ENCODE measurements around the gene GSG1L. TPM values are rescaled to one million over a fixed set of nuclear protein-coding genes. Genes with fewer than 3 reads are reported as not detected.
A peak's percentile ranks its signal among the peaks of the same experiment; 100 is the strongest.

The GSG1L gene
- total and polyA plus RNA-seq, 9 of the 15 experiments (the other 6 are each of a cell fraction or from before 2014, with no cell fraction given): not detected

DNA sequence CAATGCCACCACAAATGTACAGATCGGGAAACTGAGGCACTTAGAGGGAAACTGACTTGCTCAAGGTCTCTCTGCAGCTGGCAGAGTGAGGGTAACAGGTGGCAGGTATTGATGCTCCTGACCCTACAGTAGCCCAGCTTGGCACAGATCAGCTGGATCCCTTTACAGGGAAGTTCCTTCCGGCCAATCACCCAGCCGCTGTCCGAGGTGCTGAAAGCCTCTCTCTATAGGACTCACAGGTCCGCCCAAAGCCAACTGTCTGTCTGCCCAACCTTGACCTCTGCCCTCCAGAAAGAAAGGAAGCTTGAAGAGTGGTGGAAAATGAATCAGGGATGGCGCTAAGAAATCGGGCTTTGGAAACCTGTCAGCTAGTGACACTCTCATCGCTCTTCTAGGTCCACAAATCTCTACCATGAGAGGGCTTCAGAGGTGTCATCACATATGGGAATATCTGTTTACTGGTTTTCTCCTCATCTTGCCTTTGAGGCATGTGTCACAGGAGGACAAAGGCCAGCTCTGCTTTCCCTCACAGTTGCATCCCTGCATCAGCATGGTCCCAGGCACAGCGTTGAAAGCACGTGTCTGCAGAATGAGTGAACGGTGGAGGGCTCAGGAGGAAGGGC lies 267.4 kb downstream of the GSG1L start:
- peak; percentile 35 to 69 (median 64) for DNase-seq (ENCODE audit: extremely low read depth in 1 of 4, low spot score in 3 of 4)
- CTCF ChIA-PET (ENCODE audit: low intra/inter-chr PET ratio): no interaction called here
- no peaks in the 10 kb centered on the region for H3K36me3 ChIP-seq (ENCODE audit: control insufficient read depth, insufficient read depth, low read length)
- H2AFZ ChIP-seq (ENCODE audit: low read depth, low read length): no peak overlapping the region
- H3K79me2 ChIP-seq (ENCODE audit: control insufficient read depth, insufficient read depth, low read length): no peaks in the 10 kb centered on the region
- H3K9me1 ChIP-seq (ENCODE audit: control insufficient read depth, insufficient read depth, low read length): no peaks in the 10 kb centered on the region
- H3K27ac ChIP-seq (ENCODE audit: extremely low read depth, low read depth, low read length): no peak overlapping the region
- no peak overlapping the region for H3K4me3 ChIP-seq
- H3K9me3 ChIP-seq (replicated peaks; ENCODE audit: control insufficient read depth, insufficient read depth, low read depth, low read length): no peaks in the 10 kb centered on the region
- H4K20me1 ChIP-seq (replicated peaks; ENCODE audit: control insufficient read depth, insufficient read depth, low read length): peaks cover 6% of the 10 kb centered on the region; the same call in 1 of the 2 replicates
- peaks cover 0 to 5% of the 10 kb centered on the region in 2 experiments; a peak in 2 of 5 replicates for H3K27me3 ChIP-seq (ENCODE audit: control insufficient read depth in 2 of 2, insufficient read depth in 2 of 2, low read length in 2 of 2)
- no peaks in the 10 kb centered on the region for H3K4me1 ChIP-seq (replicated peaks in 1 of 2; ENCODE audit: control insufficient read depth in 2 of 2, insufficient read depth in 2 of 2, low read length in 2 of 2)
- BruUV-seq (replicated peaks): no TSS peak
- POLR2A ChIA-PET: no interaction called here
- in situ Hi-C loops (cut with MboI) (no loop called here), intact Hi-C loops (cut with micrococcal nuclease) (no loop called here)
- H3K4me2 ChIP-seq (ENCODE audit: insufficient read depth, low read length): no peak overlapping the region
- WGBS (ENCODE audit: insufficient coverage, low coverage, missing lambda C conversion rate): 7% methylated on average over 11 of the region's 11 CpGs
- FAIRE-seq: peak; percentile 59
- no peak overlapping the region for H3K9ac ChIP-seq (ENCODE audit: insufficient read depth in 1 of 2, low read depth in 2 of 2, low read length in 2 of 2)
- peak; percentile 82 for ATAC-seq
- TF ChIP-seq DACH1 (IDR thresholded peaks at IDR 0.05; ENCODE audit: partially characterized antibody): no peak
- no peak for TF ChIP-seq ZSCAN32 (CRISPR knock-in tag; IDR thresholded peaks at IDR 0.05)
- no peak for TF ChIP-seq NFIX (CRISPR knock-in tag; IDR thresholded peaks at IDR 0.05; ENCODE audit: low read depth)
- TF ChIP-seq ETV5 (CRISPR knock-in tag; IDR thresholded peaks at IDR 0.05; ENCODE audit: low read depth): peak; percentile 35; the same call in 1 of the 2 replicates
- no peak for TF ChIP-seq ZNF23 (CRISPR knock-in tag; IDR thresholded peaks at IDR 0.05)
- TF ChIP-seq ZNF717 (CRISPR knock-in tag; IDR thresholded peaks at IDR 0.05): no peak
- TF ChIP-seq BCOR (IDR thresholded peaks at IDR 0.05): no peak
- peak; percentile 38; the same call in 1 of the 2 replicates for TF ChIP-seq DMBX1 (CRISPR knock-in tag; IDR thresholded peaks at IDR 0.05; ENCODE audit: borderline replicate concordance)
- TF ChIP-seq TAF1 (IDR thresholded peaks at IDR 0.05; ENCODE audit: control insufficient read depth, extremely low read depth, insufficient read depth, low read length, severe bottlenecking): no peak
- no peak for TF ChIP-seq JUNB (CRISPR knock-in tag; conservative IDR thresholded peaks at IDR 0.05)
- TF ChIP-seq, protein P1, sequence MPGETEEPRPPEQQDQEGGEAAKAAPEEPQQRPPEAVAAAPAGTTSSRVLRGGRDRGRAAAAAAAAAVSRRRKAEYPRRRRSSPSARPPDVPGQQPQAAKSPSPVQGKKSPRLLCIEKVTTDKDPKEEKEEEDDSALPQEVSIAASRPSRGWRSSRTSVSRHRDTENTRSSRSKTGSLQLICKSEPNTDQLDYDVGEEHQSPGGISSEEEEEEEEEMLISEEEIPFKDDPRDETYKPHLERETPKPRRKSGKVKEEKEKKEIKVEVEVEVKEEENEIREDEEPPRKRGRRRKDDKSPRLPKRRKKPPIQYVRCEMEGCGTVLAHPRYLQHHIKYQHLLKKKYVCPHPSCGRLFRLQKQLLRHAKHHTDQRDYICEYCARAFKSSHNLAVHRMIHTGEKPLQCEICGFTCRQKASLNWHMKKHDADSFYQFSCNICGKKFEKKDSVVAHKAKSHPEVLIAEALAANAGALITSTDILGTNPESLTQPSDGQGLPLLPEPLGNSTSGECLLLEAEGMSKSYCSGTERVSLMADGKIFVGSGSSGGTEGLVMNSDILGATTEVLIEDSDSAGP (CRISPR knock-in tag; IDR thresholded peaks at IDR 0.05): no peak
- TF ChIP-seq NR2C1 (IDR thresholded peaks at IDR 0.05): no peak
- peak; percentile 38; the same call in 1 of the 2 replicates for TF ChIP-seq NR2C1 (tag; IDR thresholded peaks at IDR 0.05)
- TF ChIP-seq, protein P2, sequence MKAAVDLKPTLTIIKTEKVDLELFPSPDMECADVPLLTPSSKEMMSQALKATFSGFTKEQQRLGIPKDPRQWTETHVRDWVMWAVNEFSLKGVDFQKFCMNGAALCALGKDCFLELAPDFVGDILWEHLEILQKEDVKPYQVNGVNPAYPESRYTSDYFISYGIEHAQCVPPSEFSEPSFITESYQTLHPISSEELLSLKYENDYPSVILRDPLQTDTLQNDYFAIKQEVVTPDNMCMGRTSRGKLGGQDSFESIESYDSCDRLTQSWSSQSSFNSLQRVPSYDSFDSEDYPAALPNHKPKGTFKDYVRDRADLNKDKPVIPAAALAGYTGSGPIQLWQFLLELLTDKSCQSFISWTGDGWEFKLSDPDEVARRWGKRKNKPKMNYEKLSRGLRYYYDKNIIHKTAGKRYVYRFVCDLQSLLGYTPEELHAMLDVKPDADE (conservative IDR thresholded peaks at IDR 0.05; ENCODE audit: control insufficient read depth, low read depth, low read length): no peak
- no peak for TF ChIP-seq ZNF76 (CRISPR knock-in tag; IDR thresholded peaks at IDR 0.05; ENCODE audit: borderline replicate concordance)
- TF ChIP-seq, protein P3, sequence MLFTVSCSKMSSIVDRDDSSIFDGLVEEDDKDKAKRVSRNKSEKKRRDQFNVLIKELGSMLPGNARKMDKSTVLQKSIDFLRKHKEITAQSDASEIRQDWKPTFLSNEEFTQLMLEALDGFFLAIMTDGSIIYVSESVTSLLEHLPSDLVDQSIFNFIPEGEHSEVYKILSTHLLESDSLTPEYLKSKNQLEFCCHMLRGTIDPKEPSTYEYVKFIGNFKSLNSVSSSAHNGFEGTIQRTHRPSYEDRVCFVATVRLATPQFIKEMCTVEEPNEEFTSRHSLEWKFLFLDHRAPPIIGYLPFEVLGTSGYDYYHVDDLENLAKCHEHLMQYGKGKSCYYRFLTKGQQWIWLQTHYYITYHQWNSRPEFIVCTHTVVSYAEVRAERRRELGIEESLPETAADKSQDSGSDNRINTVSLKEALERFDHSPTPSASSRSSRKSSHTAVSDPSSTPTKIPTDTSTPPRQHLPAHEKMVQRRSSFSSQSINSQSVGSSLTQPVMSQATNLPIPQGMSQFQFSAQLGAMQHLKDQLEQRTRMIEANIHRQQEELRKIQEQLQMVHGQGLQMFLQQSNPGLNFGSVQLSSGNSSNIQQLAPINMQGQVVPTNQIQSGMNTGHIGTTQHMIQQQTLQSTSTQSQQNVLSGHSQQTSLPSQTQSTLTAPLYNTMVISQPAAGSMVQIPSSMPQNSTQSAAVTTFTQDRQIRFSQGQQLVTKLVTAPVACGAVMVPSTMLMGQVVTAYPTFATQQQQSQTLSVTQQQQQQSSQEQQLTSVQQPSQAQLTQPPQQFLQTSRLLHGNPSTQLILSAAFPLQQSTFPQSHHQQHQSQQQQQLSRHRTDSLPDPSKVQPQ (CRISPR knock-in tag; IDR thresholded peaks at IDR 0.05; ENCODE audit: borderline replicate concordance): no peak
- TF ChIP-seq HMG20B (CRISPR knock-in tag; IDR thresholded peaks at IDR 0.05): no peak

Measured in K562 (cell line).